GM11168 (cell line): ENCODE data around the gene ANKS4B.
"Not testable (repeated sequence)": the region's sequence is repeated elsewhere in the genome, so short reads cannot be mapped to it uniquely, and the experiment has no call there.

ENCODE experiments used
- in situ Hi-C: fragments of 300-500 bp; cut with MboI; formaldehyde crosslinking; loops from one replicate; pipeline ENCODE4 v1.12.0; 2022; ENCODE audit warnings: low sequenced_read_pairs; ENCODE audit not compliant: unreplicated experiment

The ANKS4B gene

DNA sequence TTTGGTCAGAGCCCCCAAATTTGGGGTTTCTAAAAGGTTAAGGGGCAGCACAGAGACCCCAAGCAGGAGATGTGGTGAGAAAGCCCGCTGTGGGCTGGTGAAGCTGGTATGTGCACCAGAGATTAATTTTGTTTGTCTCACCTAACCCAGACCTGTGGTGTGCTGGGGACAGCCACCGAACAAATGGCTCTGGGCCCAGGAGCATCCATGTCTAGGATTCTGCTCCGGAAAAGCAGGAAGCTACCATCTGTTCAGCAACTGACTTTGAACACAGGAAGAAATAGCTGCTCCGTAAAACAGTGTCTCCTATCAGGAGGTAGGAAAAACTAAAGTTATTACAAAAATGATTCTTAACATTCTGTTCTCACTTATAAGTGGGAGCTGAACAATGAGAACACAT is 19.4 kb upstream of the ANKS4B start:
- in situ Hi-C loops: no loop called here

DNA sequence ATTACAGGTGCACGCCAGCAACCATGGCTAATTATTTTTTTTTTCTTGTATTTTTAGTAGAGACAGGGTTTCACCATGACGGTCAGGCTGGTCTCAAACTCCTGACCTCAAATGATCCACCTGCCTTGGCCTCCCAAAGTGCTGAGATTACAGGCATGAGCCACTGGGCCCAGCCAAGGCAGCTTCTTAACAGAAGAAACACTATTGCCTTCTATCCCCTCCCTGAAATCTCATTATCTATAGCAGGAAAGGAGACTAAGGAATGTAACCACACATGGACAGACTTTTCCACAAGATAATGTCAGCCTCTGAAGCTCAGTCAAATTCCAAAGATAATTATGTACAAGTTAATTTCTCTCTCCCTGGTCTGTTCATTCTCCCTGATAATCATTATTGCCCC is 16.4 kb upstream of the ANKS4B start:
- in situ Hi-C loops: no loop called here

DNA sequence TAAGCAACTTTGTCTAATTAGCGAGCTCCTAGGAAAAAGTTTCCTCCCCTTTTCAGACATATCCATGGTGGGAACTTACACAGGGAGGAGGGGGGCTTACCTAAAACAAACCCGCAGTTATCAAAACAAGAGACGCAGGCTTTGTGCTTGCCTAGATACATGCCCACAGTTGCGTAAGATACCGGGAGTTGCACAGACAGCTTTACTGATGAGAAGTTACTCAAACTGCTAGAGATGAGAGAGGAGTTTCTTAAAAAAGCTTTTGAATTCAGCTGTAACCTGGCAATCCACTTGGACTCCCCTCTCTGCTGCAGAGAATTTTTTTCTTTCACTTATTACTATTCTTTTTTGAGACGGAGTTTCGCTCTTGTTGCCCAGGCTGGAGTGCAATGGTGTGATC is 15.3 kb upstream of the ANKS4B start:
- in situ Hi-C loops: no loop called here

DNA sequence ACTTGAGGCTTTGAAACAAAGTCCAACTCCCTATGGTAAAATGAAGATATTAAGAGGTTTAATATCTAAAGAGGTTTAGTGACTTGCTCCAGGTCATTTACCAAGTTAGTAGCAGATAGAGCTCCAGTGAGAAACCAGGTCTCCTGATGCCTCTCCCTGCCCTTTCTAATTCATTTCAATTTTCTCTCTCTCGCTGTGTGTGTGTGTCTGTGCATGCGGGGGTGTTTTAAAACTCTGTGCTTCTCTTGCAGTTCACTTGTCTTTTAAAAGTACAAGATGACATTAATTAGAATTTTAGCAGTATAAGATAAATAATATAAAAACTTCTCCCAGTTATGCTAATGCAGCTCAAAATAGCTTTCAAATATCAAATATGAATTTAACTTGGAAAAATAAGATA is 13.9 kb upstream of the ANKS4B start:
- in situ Hi-C loops: no loop called here

DNA sequence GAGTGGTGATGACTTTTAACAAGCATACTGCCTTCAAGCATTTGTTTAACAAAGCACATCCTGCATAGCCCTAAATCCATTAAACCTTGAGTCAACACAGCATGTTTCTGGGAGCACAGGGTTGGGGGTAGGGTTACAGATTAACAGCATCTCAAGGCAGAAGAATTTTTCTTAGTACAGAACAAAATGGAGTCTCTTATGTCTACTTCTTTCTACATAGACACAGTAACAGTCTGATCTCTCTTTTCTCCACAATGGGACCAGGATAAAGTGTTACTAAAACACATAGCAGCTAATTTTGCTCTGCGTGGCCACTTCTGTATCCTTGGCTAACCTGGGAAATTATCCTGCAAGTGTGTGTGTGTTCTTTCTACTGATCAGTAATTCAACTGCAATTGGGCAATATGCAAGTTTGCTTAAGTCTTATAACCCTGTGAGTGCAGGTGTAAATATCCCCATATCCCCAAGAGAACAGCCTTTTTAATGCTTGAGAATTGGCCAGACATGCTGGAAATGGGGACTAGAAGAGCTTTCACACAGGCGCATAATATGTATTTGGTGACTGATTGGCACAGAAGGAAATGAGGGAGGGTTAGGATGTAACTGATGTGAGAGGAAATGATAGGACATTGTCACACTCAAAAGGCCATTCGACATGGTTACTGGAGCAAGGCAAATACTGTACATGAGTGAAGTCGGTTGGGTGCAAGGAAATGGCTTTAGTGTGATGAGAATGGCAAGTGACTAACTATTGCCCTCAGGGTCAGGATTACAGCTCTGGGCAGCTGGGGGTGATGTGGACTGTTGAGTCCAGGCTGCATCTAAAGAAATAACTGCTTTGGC is 10.8 kb upstream of the ANKS4B start:
- in situ Hi-C loops: no loop called here

DNA sequence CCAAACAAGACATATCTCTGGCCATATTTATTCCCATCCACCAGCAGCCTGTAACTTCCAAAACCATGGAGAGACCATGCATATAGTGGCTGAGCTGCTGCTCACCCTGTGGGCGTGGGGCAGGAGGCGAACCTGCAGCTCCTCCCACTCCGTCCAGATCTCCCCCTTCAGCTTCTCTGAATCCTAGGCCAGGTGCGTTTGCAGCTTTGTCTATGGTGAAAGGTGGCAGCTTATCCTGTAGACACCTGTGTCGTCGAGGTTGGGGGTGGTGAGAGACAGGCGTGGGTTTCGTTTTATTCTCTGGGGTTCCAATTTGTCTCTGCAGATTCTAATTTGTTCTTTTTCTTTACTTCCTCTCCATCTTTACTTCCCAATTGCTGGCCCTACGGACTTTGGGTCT is 9.7 kb upstream of the ANKS4B start:
- in situ Hi-C loops: no loop called here

DNA sequence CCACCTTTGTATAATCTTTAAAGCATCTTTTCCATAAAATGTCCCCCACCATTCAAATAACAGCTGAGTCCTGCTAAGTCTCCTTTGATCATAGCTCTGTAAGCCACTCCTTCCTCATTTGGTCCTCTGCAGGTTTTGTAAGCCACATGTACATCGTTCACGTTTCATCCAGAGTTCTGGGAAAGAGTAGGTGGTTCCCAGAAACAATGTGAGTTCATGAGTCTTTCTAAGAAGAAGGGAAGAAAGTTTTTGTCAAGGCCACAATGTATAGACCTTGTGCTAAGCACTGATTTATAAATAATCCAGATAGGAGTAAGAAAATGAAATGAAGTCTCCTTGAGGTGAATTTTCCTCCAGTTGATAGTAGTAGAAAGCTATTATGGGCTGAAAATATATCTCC is 8.7 kb upstream of the ANKS4B start:
- in situ Hi-C loops: no loop called here

DNA sequence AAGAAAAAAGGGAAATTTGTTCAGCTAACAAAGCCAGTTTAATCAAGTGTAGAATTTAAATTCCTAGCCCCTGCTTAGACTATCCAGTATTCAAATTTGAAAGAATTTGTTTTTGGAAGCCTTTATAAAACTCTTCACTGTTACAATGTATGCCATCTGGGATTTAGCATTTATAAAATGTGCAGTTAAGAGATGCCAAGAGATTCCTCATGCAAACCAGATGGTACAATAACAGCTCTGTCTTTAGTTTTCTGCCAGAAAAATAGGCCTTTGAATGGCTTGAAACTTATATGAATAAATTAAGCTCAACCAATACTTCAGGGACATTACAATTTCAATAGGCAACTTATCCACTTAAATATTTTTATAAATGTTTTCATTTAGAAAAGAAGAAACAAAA is 6.8 kb upstream of the ANKS4B start:
- in situ Hi-C loops: no loop called here

DNA sequence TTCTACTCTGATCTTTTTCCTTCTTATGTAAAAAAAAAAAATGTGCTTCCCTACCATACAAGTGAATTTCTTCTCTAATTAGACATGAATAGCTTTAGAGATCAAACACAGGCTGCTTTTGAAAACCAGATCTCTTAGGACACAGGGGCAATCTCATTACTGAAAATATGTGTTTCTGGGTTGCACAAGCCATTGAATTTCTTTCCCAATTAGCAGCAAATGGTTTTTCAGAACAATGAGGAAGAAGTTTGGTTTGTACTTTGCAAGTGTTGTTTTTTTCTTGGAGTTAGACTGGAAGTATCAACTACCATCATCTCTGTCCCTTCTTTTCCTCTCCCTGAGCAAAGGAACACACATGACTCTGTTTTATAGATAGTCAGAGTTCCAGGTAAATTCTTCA is 5.6 kb upstream of the ANKS4B start:
- in situ Hi-C loops: no loop called here

DNA sequence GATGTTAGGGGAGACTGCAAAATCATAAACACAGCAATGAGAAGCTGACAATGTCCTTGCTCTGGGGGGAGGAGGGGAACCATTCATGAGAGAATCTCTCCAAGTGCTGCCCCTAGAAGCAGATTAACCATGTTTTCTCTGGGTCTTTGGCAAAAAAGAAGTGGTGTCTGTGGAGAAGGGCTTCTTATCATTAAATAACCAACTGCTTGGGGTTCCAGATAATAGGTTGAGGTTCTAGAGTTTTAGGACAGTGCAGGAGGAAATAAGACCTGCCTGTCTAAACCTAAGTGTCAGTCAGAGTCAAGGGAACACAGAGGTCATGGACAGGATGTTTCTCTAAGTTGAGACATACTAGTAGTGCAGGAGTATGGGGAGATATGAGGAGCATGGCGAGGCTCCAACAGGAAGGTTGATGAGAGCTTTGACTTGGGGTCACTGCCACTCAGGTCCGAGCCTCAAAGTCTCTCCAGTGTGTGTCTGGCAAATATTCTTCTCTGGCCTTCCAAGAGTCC is 5.1 kb upstream of the ANKS4B start:
- in situ Hi-C loops: no loop called here

DNA sequence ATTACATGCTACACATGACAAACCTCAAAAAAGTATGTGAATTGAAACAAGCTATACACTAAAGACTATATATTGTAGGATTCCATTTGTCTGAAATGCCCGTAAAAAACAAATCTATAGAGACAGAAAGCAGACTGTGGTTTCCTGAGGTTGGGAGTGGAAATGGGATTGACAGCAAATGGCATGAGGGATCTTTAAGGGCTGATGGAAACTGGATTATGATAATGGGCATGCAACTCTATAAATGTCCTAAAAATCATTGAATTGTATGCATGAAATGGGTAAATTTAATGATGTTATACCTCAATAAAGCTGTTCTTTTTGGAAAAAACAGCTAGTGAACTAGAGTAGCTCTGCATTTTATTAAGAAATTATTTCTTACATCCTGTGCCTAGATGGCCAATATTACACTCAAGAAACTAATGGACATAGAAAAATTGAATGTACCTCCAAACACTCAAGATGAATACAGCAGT is 416 bp upstream of the ANKS4B start:
- in situ Hi-C loops: no loop called here

DNA sequence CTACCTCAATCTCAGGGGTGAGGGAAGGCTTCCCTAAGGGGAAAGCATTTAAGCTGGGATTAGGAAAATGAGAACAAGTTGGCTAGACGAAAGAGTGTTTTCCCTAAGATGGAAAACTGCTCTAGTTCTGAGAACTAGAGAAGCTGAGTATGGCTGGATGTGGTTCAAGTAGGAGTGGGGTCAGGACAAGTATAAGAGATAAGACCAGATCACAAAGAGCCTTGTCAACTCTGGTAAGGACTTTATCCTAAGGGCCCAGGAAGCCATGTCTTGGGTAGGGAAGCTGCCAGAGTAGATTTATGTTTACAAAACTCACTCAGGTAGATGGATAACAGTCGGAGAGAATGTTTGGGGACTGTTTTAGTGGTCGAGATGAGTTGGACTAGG is 1.7 kb downstream of the ANKS4B start:
- in situ Hi-C loops: no loop called here

DNA sequence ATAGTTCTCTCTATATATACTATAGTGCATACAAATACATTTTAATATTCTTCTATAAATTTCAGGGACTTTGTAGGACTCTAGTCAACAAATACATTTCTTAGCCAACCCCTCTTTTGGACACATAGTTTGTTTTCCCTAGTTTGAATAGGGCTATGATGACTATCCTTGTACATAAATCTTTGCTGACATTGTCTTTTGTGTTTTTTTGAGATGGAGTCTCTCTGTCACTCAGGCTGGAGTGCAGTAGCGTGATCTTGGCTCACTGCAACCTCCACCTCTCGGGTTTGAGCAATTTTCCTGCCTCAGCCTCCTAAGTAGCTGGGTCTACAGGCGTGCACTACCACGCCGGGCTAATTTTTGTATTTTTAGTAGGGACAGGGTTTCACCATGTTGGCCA is 3.3 kb downstream of the ANKS4B start:
- in situ Hi-C loops: no loop called here

DNA sequence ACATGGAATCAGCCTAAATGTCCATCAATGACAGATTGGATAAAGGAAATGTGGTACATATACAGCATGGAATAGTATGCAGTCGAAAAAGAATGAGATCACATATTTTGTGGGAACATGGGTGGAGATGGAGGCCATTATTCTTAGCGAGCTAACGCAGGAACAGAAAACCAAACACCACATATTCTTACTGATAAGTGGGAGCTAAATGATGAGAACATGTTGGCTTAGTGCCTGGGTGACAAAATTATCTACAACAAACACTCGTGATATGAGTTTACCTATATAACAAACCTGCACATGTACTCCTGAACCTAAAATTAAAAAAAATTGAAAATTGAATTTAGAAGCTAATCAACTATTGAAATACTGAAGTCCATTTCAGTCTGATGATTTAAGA is 6.1 kb downstream of the ANKS4B start:
- in situ Hi-C loops: no loop called here

DNA sequence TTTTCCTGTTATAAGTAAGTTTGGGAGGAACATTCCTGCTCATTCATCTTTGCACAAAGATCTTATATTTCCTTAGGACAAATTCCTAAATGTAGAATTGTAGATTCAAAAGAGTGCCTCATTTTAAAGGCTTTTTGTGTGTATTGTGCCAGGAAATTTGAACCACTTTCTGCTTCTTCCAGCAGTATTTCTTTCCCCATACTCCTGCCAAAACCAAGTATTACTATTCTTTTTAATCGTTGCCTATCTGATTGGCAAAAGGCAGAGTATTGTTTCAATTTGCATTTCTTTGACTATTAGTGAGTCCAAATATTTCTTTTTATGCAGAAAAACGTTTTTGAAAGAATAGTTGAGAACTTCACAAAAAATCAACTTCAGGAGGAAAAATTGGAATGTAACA is 9.3 kb downstream of the ANKS4B start:
- in situ Hi-C loops: no loop called here

DNA sequence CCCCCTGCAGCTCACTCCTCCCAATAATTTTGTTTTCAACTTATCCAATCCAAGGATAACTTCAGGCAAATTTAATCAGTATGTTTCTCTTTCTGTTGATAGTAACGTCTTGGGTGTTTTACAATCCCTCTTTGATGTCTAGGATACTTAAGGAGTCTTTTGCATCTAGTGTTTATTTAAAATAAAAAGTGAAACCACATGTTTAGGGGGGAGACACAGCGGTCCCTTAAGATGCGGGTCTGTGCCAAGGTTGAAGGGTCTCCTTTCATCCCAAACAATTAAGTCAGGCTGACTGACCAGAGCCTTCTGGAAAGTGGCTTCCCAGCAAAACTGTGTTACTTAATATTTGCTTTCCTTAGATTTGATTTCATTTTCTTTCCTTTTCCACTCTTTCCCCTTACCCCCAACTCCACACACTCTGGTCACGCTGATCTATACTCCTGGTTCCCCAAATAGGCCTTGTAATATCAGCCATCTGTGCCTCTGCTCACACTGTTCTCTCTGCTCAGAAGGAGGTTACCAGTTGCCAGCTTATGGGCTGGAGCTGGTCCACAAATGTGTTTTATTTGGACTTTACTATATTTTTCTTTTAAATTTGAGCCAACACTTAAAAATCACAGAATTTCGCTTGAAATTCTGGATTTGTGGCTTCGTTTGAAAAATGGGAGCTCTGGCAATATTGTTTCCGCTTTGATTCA is 11.2 kb downstream of the ANKS4B start:
- in situ Hi-C loops: no loop called here

DNA sequence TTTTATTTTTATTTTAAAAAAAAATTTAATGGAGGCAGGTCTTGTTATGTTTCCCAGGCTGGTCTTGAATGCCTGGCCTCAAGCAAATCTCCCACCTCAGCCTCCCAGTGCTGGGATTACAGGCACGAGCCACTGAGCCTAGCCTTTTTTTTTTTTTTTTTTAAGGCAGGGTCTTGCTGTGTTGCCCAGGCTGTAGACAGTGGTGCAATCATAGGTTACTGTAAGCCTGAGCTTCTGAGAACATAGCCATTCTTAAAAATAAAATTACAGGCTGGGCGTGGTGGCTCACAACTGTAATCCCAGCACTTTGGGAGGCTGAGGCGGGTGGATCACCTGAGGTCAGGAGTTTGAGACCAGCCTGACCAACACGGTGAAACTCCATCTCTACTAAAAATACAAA is 14.7 kb downstream of the ANKS4B start:
- in situ Hi-C loops: not testable (repeated sequence)

DNA sequence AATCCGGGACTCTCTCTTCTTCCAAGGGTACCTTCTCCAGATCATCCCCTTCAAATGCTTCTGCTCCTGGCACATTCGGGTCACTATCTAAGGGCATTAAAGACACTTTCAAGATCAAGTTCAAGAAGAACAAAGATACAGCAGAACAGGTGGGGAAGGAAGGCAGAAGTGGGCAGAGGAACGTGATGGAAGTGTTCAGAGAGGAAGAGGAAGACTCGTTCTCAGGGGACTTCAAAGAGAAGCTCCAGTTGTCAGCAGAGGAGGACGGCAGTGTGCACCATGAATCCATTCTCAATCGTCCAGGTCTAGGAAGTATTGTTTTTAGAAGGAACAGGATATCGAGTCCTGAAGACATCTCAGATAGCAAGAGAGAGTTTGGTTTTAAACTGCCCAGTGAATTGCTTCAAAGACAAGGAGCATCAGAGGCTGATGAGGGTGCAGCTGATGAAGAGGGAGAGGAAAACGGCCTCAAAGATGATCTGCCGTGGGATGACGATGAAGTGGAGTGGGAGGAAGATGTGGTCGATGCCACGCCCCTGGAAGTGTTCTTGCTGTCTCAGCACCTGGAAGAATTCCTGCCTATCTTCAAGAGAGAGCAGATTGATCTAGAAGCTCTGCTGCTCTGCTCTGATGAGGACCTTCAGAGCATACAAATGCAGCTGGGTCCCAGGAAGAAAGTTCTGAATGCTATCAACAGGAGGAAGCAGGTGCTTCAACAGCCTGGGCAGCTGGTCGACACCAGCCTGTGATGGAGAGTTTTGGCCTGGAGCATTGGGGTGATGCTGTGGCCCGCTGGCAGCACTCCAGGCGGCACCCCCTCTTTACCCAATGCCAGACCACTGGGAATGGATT is 16.8 kb downstream of the ANKS4B start:
- in situ Hi-C loops: no loop called here

DNA sequence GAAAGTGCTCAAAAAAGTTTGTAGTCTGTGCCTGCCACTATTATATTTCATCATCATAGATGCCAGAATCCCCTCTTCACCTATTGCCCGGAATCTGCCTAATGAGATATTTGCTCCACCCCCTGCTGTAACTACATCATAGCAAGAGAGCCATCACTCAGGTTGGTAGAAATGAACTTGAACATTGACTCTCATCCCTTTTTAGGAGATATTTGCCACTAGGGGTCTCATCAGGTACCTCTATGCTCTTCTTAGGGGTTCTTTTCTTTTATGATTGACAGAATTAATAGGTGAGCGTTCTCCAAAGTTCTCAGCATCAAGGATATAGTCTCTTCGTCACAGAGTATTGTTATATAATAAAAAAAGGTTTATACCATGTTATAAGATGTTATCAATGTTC is 20.0 kb downstream of the ANKS4B start:
- in situ Hi-C loops: no loop called here

DNA sequence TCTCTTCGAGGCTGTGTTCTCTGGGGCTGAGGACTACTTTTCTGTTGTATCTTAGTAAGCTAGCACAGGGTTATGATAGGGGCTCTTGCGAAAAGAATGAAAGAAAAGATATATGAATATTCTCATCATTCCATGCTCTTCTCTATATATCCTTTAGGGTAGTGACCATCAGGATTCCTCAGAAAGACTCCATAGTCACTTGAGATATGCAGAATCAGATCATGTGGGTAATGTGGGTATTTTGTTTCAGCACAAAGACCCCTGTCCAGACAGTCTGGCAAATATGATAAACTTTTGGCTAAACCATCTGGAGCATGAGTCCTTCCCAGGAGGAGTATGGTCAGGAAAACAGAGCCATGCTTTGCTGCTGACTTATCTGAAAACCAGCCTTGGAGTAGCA is 23.1 kb downstream of the ANKS4B start:
- in situ Hi-C loops: no loop called here

DNA sequence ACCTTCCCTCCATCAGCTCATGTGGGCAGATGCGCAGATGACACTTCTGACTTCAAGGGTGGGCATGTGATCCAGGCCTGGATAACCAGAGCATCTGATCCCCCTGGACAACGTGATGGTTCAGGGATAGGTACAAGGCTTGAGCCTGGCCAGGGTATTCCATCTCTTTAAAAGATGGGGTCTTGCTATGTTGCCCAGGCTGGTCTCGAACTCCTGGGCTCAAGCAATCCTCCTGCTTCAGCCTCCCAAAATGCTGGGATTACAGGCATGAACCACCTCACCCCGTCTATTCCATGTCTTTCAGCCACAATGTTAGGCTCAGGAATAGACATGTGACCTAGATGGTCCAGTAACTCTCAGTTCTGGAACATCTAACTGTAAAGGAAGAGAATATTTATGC is 23.8 kb downstream of the ANKS4B start:
- in situ Hi-C loops: no loop called here
